ENCODE measurements around the gene SLCO2A1. TPM values are rescaled to one million over a fixed set of nuclear protein-coding genes. Genes with fewer than 3 reads are reported as not detected.

Gene SLCO2A1
- total RNA-seq, 2 experiments from 2014 or later: not detected

GRCh38 chr3:133888726-133889340 is 140.9 kb downstream of the SLCO2A1 start:
- DNase-seq: no peak
- no peaks in the 10 kb centered on the region for H3K9me3 Mint-ChIP-seq
- peaks cover 22% of the 10 kb centered on the region for H3K27me3 Mint-ChIP-seq (ENCODE audit: low read depth)
- intact Hi-C loops (cut with micrococcal nuclease): no loop called here
- CTCF ChIA-PET: no interaction called here
- H3K4me1 Mint-ChIP-seq (ENCODE audit: low read depth): no peaks in the 10 kb centered on the region
- H3K4me3 Mint-ChIP-seq: no peak overlapping the region
- H3K36me3 Mint-ChIP-seq (ENCODE audit: low read depth): no peaks in the 10 kb centered on the region
- no peak overlapping the region for H3K27ac Mint-ChIP-seq

- Mint-ChIP-seq H3K27me3 (ENCODE audit: low read depth) (peaks cover 17% of the 10 kb centered on the region), H3K36me3 (ENCODE audit: low read depth) (no peaks in the 10 kb centered on the region), H3K4me1 (ENCODE audit: low read depth) (no peaks in the 10 kb centered on the region), H3K4me3 (no peak overlapping the region), H3K9me3 (no peaks in the 10 kb centered on the region), H3K27ac (no peak overlapping the region)
- DNase-seq: no peak
- intact Hi-C loops (cut with micrococcal nuclease): no loop called here
- CTCF ChIA-PET: interaction anchor here (0.8 kb wide), 1 partner anchor 13 kb away, joined by 3 read pairs; no protein-coding TSS in a partner anchor
These were observed 141.7 kb downstream of the SLCO2A1 start for GRCh38 chr3:133887803-133888703.

DNA sequence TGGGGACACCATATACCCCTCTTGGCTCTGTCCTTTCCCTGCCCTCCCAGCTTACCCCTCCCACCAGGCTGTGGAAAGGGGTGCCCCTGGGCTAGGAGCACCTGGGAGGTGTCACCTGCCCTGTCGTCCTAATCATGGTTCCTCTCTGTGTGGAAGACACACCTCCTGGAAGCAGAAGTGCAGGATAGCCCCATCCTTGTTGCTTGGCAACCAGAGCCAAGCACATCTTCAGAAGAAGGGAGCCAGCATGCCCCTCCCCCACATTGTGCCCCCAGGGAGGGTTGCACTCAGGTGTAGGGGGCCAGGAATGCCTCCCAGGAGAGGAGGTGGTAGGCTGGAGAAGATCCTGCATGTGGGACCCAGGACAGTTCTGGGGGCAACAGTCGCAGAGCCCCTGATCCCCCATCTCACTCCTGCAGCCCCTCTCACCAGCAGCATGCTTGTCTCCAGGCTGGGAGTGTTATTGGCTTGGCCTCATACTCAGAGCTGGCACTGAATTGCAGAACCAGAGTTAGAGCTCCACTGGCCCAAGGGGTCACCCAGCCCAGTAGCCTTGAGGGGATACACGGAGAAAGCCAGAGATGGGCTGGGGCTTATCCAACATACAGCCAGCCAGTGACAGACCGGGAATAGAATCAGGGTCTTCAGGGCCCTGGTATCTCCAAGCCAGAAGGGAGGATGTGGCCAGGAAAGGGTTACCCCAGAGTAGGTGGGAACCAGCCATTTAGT is 142.5 kb downstream of the SLCO2A1 start:
- intact Hi-C loops (cut with micrococcal nuclease): no loop called here
- Mint-ChIP-seq H3K4me1 (ENCODE audit: low read depth) (peaks cover under 1% of the 10 kb centered on the region), H3K27ac (no peak overlapping the region), H3K36me3 (ENCODE audit: low read depth) (no peaks in the 10 kb centered on the region), H3K27me3 (ENCODE audit: low read depth) (peaks cover 14% of the 10 kb centered on the region), H3K4me3 (no peak overlapping the region), H3K9me3 (no peaks in the 10 kb centered on the region)
- no peak for DNase-seq
- CTCF ChIA-PET: interaction anchor here (0.8 kb wide), 1 partner anchor 13 kb away, joined by 3 read pairs; no protein-coding TSS in a partner anchor

- H3K9me3 Mint-ChIP-seq: no peaks in the 10 kb centered on the region
- H3K27ac Mint-ChIP-seq: no peak overlapping the region
- CTCF ChIA-PET: no interaction called here
- H3K4me3 Mint-ChIP-seq: no peak overlapping the region
- DNase-seq: no peak
- peaks cover 4% of the 10 kb centered on the region for H3K4me1 Mint-ChIP-seq (ENCODE audit: low read depth)
- intact Hi-C loops (cut with micrococcal nuclease): no loop called here
- H3K27me3 Mint-ChIP-seq (ENCODE audit: low read depth): peaks cover 10% of the 10 kb centered on the region
- no peaks in the 10 kb centered on the region for H3K36me3 Mint-ChIP-seq (ENCODE audit: low read depth)
These were observed 143.5 kb downstream of the SLCO2A1 start for GRCh38 chr3:133886031-133886722.

- intact Hi-C loops (cut with micrococcal nuclease): no loop called here
- no peak overlapping the region for H3K27ac Mint-ChIP-seq
- no peak overlapping the region for H3K4me3 Mint-ChIP-seq
- CTCF ChIA-PET: no interaction called here
- no peak for DNase-seq
- no peaks in the 10 kb centered on the region for H3K9me3 Mint-ChIP-seq
- peaks cover 4% of the 10 kb centered on the region for H3K4me1 Mint-ChIP-seq (ENCODE audit: low read depth)
- H3K27me3 Mint-ChIP-seq (ENCODE audit: low read depth): peaks cover 7% of the 10 kb centered on the region
- no peaks in the 10 kb centered on the region for H3K36me3 Mint-ChIP-seq (ENCODE audit: low read depth)
These were observed 144.6 kb downstream of the SLCO2A1 start for GRCh38 chr3:133884887-133885711.

- H3K36me3 Mint-ChIP-seq (ENCODE audit: low read depth): no peaks in the 10 kb centered on the region
- H3K4me3 Mint-ChIP-seq: no peak overlapping the region
- no peak overlapping the region for H3K27ac Mint-ChIP-seq
- CTCF ChIA-PET: no interaction called here
- peaks cover 4% of the 10 kb centered on the region for H3K4me1 Mint-ChIP-seq (ENCODE audit: low read depth)
- intact Hi-C loops (cut with micrococcal nuclease): no loop called here
- no peak for DNase-seq
- H3K9me3 Mint-ChIP-seq: no peaks in the 10 kb centered on the region
- H3K27me3 Mint-ChIP-seq (ENCODE audit: low read depth): peaks cover 7% of the 10 kb centered on the region
These were observed 145.5 kb downstream of the SLCO2A1 start for GRCh38 chr3:133884054-133884886.

DNA sequence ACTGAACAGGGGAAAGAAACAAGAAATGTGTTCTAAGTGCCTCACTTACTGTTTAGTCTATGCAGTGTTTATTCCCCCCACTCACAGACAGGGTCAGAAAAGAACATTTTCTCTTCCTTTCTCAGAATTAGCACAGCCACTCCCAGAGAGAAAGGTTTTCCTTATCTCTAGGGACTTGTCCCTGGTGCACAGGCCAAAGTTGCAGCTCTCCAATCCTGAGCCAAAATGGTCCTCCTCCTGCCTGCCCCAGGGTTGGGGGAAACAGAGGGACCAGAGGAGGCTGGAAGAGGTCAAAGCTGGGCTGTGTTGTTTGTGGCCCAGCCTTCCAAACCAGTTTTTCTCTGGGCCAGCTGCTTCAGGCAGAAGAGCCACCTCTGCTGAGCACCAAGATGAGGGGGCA is 146.1 kb downstream of the SLCO2A1 start:
- Mint-ChIP-seq H3K36me3 (ENCODE audit: low read depth) (no peaks in the 10 kb centered on the region), H3K4me1 (ENCODE audit: low read depth) (peaks cover 4% of the 10 kb centered on the region), H3K27ac (no peak overlapping the region), H3K27me3 (ENCODE audit: low read depth) (peaks cover 7% of the 10 kb centered on the region), H3K9me3 (peaks cover 3% of the 10 kb centered on the region), H3K4me3 (no peak overlapping the region)
- CTCF ChIA-PET: no interaction called here
- no peak for DNase-seq
- intact Hi-C loops (cut with micrococcal nuclease): no loop called here

DNA sequence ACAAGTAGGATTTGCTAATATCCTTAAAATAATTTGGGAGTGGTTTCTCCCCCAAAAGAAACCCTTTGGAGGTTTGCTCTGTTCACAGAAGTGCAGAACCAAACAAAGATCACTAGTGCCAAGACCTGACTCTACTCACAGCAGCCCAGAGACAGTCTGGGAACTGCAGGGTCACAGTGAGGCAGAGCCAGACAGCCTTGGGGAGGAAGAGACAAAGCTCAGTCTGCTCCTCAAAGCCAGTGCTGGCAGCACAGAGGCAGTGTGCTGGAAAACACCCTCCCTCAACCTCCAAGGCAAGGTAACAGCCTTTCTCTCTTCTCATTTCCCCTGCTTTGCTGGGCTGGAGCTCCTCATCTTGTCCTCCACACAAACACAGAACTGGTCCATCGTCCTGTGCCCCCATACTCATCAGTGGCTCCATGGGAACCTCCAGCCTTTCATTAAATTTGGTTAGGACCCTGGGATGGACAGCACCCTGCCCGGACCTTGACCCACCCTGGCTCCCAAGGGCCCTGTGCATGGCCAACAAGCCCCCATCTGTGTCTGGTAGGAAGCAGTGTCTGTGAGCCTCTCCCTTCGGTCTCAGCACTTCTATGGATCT is 146.6 kb downstream of the SLCO2A1 start:
- Mint-ChIP-seq H3K4me1 (ENCODE audit: low read depth) (peaks cover 4% of the 10 kb centered on the region), H3K36me3 (ENCODE audit: low read depth) (no peaks in the 10 kb centered on the region), H3K27me3 (ENCODE audit: low read depth) (peaks cover 7% of the 10 kb centered on the region), H3K27ac (no peak overlapping the region), H3K9me3 (peaks cover 8% of the 10 kb centered on the region), H3K4me3 (no peak overlapping the region)
- no peak for DNase-seq
- CTCF ChIA-PET: no interaction called here
- intact Hi-C loops (cut with micrococcal nuclease): no loop called here

DNA sequence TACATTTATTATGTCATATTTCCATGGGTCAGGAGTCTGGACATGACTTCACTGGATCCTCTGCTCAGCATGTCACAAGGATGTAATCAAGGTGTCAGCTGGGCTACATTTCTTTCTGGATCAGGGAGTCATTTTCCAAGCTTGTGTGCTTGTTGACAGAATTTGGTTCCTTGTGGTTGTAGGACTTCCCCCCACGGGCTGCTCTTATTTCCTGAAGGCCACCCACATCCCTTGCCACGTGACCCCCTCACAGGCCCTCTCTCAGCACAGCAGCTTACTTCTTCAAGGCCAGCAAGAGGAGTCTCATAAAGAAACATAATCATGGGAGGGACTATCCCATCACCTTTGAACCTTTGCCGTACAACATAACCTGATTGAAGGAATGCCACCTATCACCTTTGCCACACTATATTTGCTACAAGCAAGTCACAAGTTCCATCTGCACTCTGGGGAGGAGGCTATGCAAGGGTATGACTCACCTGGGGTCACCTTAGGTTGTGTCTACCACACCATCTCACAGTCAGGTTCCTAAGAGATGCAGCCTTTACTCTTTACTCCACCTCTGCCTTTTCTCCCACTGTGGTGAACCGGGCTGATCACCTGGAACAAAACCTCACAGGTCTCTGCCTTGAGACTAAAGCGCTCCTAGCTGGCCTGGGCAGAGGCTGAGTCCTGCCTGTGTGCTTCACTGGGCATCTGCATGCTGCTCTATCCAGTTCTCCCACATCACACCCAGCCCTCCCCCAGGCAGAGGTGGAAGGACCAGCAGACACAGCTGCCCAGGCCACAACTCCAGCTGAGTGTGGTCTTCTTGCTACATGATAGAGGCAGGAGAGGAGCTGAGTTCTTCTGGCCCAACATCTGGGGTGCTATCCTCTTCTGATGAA is 147.5 kb downstream of the SLCO2A1 start:
- intact Hi-C loops (cut with micrococcal nuclease): no loop called here
- Mint-ChIP-seq H3K27me3 (ENCODE audit: low read depth) (peaks cover 7% of the 10 kb centered on the region), H3K9me3 (peaks cover 12% of the 10 kb centered on the region), H3K4me3 (no peak overlapping the region), H3K4me1 (ENCODE audit: low read depth) (peaks cover 4% of the 10 kb centered on the region), H3K36me3 (ENCODE audit: low read depth) (no peaks in the 10 kb centered on the region), H3K27ac (no peak overlapping the region)
- DNase-seq: peak; percentile 18
- CTCF ChIA-PET: no interaction called here

- CTCF ChIA-PET: no interaction called here
- no peak overlapping the region for H3K27ac Mint-ChIP-seq
- peaks cover 8% of the 10 kb centered on the region for H3K27me3 Mint-ChIP-seq (ENCODE audit: low read depth)
- DNase-seq: no peak
- no peaks in the 10 kb centered on the region for H3K36me3 Mint-ChIP-seq (ENCODE audit: low read depth)
- H3K4me3 Mint-ChIP-seq: no peak overlapping the region
- intact Hi-C loops (cut with micrococcal nuclease): no loop called here
- peaks cover 14% of the 10 kb centered on the region for H3K9me3 Mint-ChIP-seq
- H3K4me1 Mint-ChIP-seq (ENCODE audit: low read depth): peaks cover 4% of the 10 kb centered on the region
These were observed 148.2 kb downstream of the SLCO2A1 start for GRCh38 chr3:133881492-133881891.

Data from activated naive CD4-positive, alpha-beta T cell treated with anti-CD3 and anti-CD28 coated beads for 36 hours (primary cell).